NCI-H1417 (cell line): ENCODE data around the gene HES2.
"Not testable (repeated sequence)": the region's sequence is repeated elsewhere in the genome, so short reads cannot be mapped to it uniquely, and the experiment has no call there.

Experiments
- DNase-seq, 3 experiments: peaks; one replicate each; lab custom pipeline; 2025; lab: John Stamatoyannopoulos, UW

HES2 gene

GRCh38 chr1:6418668-6419396 is 887 bp downstream of the HES2 start:
- DNase-seq = peak in 2 of 3 experiments; percentile 20 to 23

GRCh38 chr1:6417961-6418667 is 1.6 kb downstream of the HES2 start:
- DNase-seq = no peak

GRCh38 chr1:6416906-6417305 is 2.8 kb downstream of the HES2 start:
- no peak for DNase-seq

GRCh38 chr1:6416295-6416656 is 3.4 kb downstream of the HES2 start:
- no peak for DNase-seq

GRCh38 chr1:6414881-6415626 is 4.7 kb downstream of the HES2 start:
- no peak for DNase-seq

- peak in 2 of 3 experiments; percentile 48 to 77 for DNase-seq
These were observed 5.3 kb downstream of the HES2 start for GRCh38 chr1:6414443-6414844.

GRCh38 chr1:6412896-6413295 is 6.8 kb downstream of the HES2 start:
- DNase-seq = peak; percentile 34 to 75 (median 37)

- no peak for DNase-seq
These were observed 9.3 kb downstream of the HES2 start for GRCh38 chr1:6410248-6410893.

GRCh38 chr1:6409733-6410132 is 10.0 kb downstream of the HES2 start:
- DNase-seq = no peak

GRCh38 chr1:6409053-6409452 is 10.7 kb downstream of the HES2 start:
- peak in 1 of 3 experiments; percentile 5 for DNase-seq

- DNase-seq = no peak
These were observed 11.7 kb downstream of the HES2 start for GRCh38 chr1:6408023-6408422.

- no peak for DNase-seq
These were observed 18.0 kb downstream of the HES2 start for GRCh38 chr1:6401673-6402072.

GRCh38 chr1:6399294-6399693 is 20.4 kb downstream of the HES2 start:
- DNase-seq = no peak

- no peak for DNase-seq
These were observed 21.8 kb downstream of the HES2 start for GRCh38 chr1:6397844-6398441.

- peak in 1 of 3 experiments; percentile 3 for DNase-seq
These were observed 22.7 kb downstream of the HES2 start for GRCh38 chr1:6396998-6397397.

GRCh38 chr1:6395781-6396244 is 23.9 kb downstream of the HES2 start:
- DNase-seq = not testable (repeated sequence)

GRCh38 chr1:6395130-6395529 is 24.6 kb downstream of the HES2 start:
- not testable (repeated sequence) for DNase-seq

- peak; percentile 87 to 98 (median 95) for DNase-seq
These were observed 26.1 kb downstream of the HES2 start, which contains the start of gene ACOT7 for GRCh38 chr1:6393400-6394187. TSS of gene ACOT7 (minus strand) at chr1:6393767. CDS start at chr1:6393399, 368 bp downstream.

GRCh38 chr1:6392809-6393399 is 26.8 kb downstream of the HES2 start:
- DNase-seq = no peak
